ENCODE data around the gene S100B. TPM values are rescaled to one million over a fixed set of nuclear protein-coding genes. Genes with fewer than 3 reads are reported as not detected.

S100B gene
- total and polyA plus RNA-seq, 2 of the 13 experiments (the other 11 are each of a cell fraction or from before 2014, with no cell fraction given) = not detected

DNA sequence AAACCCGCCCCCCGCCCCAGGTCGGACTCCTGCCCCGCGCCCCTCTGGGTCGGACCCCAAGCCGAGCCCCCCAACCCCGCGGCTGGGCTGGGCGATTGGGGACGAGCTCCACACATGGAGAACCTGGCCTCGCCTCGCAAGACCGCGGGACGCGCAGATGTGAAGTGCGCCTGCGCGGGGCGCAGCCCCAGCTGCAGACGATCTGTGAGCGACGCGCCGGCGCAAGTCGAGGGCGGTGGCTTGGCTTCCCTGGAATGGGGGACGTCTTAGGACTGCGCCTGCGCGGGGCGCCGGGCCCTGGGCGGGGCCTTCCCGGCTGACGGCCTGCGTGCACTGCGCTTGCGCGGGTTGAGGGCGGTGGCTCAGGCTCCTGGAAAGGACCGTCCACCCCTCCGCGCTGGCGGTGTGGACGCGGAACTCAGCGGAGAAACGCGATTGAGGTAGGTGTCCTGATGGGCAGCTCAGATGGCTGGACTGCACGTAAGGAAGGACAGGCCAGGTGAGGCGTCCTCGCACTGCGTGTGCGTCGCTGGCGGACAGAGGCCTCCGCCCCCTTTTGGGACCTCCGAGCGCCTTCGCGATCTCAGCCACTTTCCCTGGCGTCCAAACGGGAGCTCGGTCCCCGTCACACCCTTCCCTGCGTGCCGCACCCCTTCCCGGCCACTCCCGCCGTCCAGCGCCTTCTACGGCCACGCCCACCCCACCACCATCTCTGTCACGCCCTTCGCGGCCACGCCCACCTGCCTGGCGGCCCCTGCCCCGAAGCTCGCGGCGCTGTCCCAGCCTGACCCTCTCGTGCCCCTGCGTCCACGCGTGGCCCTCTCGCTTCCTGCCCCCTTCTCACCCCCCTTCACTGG lies 30.7 kb upstream of the S100B start, which contains the start of gene PRMT2 (continued):
- TF ChIP-seq XBP1 (CRISPR knock-in tag; IDR thresholded peaks at IDR 0.05) (no peak), NR1H2 (CRISPR knock-in tag; IDR thresholded peaks at IDR 0.05; ENCODE audit: borderline replicate concordance, low read depth) (no peak), ZNF646 (CRISPR knock-in tag; IDR thresholded peaks at IDR 0.05) (no peak), ZNF30 (CRISPR knock-in tag; IDR thresholded peaks at IDR 0.05) (no peak; the same call in 1 of the 2 replicates), ZFP36L2 (CRISPR knock-in tag; IDR thresholded peaks at IDR 0.05) (no peak), ZNF281 (CRISPR knock-in tag; IDR thresholded peaks at IDR 0.05; ENCODE audit: borderline replicate concordance) (peak; percentile 67), FOXO1 (CRISPR knock-in tag; IDR thresholded peaks at IDR 0.05) (peak; percentile 8; the same call in 1 of the 2 replicates), ZNF101 (CRISPR knock-in tag; IDR thresholded peaks at IDR 0.05; ENCODE audit: borderline replicate concordance, low read depth) (no peak), GZF1 (CRISPR knock-in tag; IDR thresholded peaks at IDR 0.05) (no peak), MAZ (IDR thresholded peaks at IDR 0.05; ENCODE audit: borderline replicate concordance, low read depth, low read length) (no peak; the same call in 1 of the 2 replicates), MAZ (CRISPR knock-in tag; IDR thresholded peaks at IDR 0.05; ENCODE audit: low read depth) (peak; percentile 91), SAP130 (CRISPR knock-in tag; IDR thresholded peaks at IDR 0.05; ENCODE audit: low read depth) (peak; percentile 92), ZNF556 (CRISPR knock-in tag; IDR thresholded peaks at IDR 0.05; ENCODE audit: borderline replicate concordance) (peak; percentile 85; the same call in 1 of the 2 replicates), ZNF329 (CRISPR knock-in tag; IDR thresholded peaks at IDR 0.05; ENCODE audit: low read depth) (peak; percentile 91; the same call in 1 of the 2 replicates), ZNF570 (CRISPR knock-in tag; IDR thresholded peaks at IDR 0.05; ENCODE audit: borderline replicate concordance) (no peak), ZSCAN20 (CRISPR knock-in tag; IDR thresholded peaks at IDR 0.05; ENCODE audit: borderline replicate concordance) (no peak)
- TF ChIP-seq, protein P1, sequence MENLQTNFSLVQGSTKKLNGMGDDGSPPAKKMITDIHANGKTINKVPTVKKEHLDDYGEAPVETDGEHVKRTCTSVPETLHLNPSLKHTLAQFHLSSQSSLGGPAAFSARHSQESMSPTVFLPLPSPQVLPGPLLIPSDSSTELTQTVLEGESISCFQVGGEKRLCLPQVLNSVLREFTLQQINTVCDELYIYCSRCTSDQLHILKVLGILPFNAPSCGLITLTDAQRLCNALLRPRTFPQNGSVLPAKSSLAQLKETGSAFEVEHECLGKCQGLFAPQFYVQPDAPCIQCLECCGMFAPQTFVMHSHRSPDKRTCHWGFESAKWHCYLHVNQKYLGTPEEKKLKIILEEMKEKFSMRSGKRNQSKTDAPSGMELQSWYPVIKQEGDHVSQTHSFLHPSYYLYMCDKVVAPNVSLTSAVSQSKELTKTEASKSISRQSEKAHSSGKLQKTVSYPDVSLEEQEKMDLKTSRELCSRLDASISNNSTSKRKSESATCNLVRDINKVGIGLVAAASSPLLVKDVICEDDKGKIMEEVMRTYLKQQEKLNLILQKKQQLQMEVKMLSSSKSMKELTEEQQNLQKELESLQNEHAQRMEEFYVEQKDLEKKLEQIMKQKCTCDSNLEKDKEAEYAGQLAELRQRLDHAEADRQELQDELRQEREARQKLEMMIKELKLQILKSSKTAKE (CRISPR knock-in tag; IDR thresholded peaks at IDR 0.05; ENCODE audit: borderline replicate concordance) = no peak

All from HepG2 (cell line).